ENCODE data around the gene SLC9A9. TPM values are rescaled to one million over a fixed set of nuclear protein-coding genes. Genes with fewer than 3 reads are reported as not detected.

Gene SLC9A9
- total and polyA plus RNA-seq, 9 of the 15 experiments (the other 6 are each of a cell fraction or from before 2014, with no cell fraction given): 0.03 to 0.13 TPM; not detected in 7

DNA sequence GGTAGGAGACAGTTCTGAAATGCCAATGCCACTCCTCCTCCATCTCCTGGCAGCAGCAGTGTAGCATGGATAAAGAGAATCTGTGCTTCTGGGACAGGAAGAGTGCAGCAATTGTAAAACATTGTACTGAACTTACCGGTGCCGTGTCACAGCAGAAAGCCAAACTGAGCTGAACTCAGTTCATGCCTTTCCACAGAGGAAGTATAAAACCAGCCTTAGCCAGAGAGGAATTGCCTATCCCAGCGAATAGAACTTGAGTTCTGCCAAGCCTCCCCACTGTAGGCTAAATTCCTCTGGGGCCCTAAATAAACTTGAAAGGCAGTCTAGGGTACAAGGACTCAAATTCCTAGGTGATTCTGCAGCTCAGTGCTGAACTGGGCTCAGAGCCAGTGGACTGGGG, 148.8 kb downstream of the SLC9A9 start (continued):
- TF ChIP-seq DIDO1 (tag; IDR thresholded peaks at IDR 0.05; ENCODE audit: low read depth) (no peak), SP1 (CRISPR knock-in tag; IDR thresholded peaks at IDR 0.05) (no peak), YBX1 (IDR thresholded peaks at IDR 0.05) (no peak), ESRRA (IDR thresholded peaks at IDR 0.05; ENCODE audit: borderline replicate concordance, low read depth) (no peak), FOXP1 (CRISPR knock-in tag; IDR thresholded peaks at IDR 0.05) (no peak), JUND (IDR thresholded peaks at IDR 0.05; ENCODE audit: borderline replicate concordance, low read depth, low read length) (no peak), JUND (tag; IDR thresholded peaks at IDR 0.05; ENCODE audit: borderline replicate concordance, low read depth, low read length) (no peak)
- TF ChIP-seq, protein P1, sequence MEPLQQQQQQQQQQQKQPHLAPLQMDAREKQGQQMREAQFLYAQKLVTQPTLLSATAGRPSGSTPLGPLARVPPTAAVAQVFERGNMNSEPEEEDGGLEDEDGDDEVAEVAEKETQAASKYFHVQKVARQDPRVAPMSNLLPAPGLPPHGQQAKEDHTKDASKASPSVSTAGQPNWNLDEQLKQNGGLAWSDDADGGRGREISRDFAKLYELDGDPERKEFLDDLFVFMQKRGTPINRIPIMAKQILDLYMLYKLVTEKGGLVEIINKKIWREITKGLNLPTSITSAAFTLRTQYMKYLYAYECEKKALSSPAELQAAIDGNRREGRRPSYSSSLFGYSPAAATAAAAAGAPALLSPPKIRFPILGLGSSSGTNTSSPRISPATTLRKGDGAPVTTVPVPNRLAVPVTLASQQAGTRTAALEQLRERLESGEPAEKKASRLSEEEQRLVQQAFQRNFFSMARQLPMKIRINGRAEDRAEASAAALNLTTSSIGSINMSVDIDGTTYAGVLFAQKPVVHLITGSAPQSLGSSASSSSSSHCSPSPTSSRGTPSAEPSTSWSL (CRISPR knock-in tag; IDR thresholded peaks at IDR 0.05; ENCODE audit: borderline replicate concordance): no peak

DNA sequence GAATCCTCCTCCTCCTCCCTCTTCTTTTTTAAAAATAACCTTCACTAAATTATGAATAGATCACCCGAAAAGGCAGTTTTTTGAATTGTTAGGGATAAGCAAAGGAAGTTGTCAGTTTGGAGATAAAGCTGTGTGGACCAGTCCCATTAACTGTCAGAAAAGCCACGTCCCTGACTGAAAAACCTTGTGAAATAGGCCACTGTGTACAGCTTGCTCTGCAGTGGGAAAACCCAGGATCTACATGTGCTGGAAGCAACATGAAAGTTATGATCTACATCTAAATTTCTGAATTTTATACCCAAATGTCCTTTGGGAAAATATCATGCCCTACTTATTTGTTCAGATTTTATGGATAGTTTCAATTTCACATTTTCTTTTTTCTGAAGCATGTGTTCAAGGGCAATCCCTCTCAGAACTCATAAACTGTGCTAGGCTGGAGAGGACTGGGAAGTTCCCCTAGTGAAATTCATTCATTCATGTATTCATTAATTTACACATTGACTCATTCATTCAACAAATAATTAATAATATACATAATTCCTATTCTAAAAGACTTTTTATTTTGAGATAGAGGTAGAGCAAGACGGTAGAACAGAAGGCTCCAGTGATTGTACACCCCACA, 149.5 kb downstream of the SLC9A9 start:
- no peaks in the 10 kb centered on the region for H3K4me1 ChIP-seq (replicated peaks in 1 of 2; ENCODE audit: control insufficient read depth in 2 of 2, insufficient read depth in 2 of 2, low read length in 2 of 2)
- POLR2A ChIA-PET: interaction anchor here (1.2 kb wide), 1 partner anchor 10 kb away, joined by 4 read pairs; no protein-coding TSS in a partner anchor
- intact Hi-C loops (cut with micrococcal nuclease) (no loop called here), in situ Hi-C loops (cut with MboI) (no loop called here)
- H3K36me3 ChIP-seq (ENCODE audit: control insufficient read depth, insufficient read depth, low read length): no peaks in the 10 kb centered on the region
- WGBS (ENCODE audit: insufficient coverage, low coverage, missing lambda C conversion rate): 2% methylated on average over 3 of the region's 3 CpGs
- no peak for FAIRE-seq
- H4K20me1 ChIP-seq (replicated peaks; ENCODE audit: control insufficient read depth, insufficient read depth, low read length): no peaks in the 10 kb centered on the region
- H3K27ac ChIP-seq (ENCODE audit: extremely low read depth, low read depth, low read length): no peak overlapping the region
- DNase-seq (ENCODE audit: extremely low read depth in 1 of 4, low spot score in 3 of 4): no peak
- no peaks in the 10 kb centered on the region for H3K9me1 ChIP-seq (ENCODE audit: control insufficient read depth, insufficient read depth, low read length)
- H3K9ac ChIP-seq (ENCODE audit: insufficient read depth in 1 of 2, low read depth in 2 of 2, low read length in 2 of 2): no peak overlapping the region
- BruUV-seq (replicated peaks): no TSS peak
- no peak overlapping the region for H3K4me2 ChIP-seq (ENCODE audit: insufficient read depth, low read length)
- TF ChIP-seq CBX3 (IDR thresholded peaks at IDR 0.05; ENCODE audit: borderline replicate concordance in 1 of 2, low read length in 2 of 2): no peak
- no peaks in the 10 kb centered on the region for H3K79me2 ChIP-seq (ENCODE audit: control insufficient read depth, insufficient read depth, low read length)
- no peak overlapping the region for H3K4me3 ChIP-seq
- no peak for ATAC-seq
- CTCF ChIA-PET (ENCODE audit: low intra/inter-chr PET ratio): no interaction called here
- no peaks in the 10 kb centered on the region for H3K9me3 ChIP-seq (replicated peaks; ENCODE audit: control insufficient read depth, insufficient read depth, low read depth, low read length)
- no peak overlapping the region for H2AFZ ChIP-seq (ENCODE audit: low read depth, low read length)
- H3K27me3 ChIP-seq (ENCODE audit: control insufficient read depth in 2 of 2, insufficient read depth in 2 of 2, low read length in 2 of 2): no peaks in the 10 kb centered on the region; a peak in 1 of 5 replicates
